Measurements from ENCODE around the gene C3orf18.

C3orf18 gene

DNA sequence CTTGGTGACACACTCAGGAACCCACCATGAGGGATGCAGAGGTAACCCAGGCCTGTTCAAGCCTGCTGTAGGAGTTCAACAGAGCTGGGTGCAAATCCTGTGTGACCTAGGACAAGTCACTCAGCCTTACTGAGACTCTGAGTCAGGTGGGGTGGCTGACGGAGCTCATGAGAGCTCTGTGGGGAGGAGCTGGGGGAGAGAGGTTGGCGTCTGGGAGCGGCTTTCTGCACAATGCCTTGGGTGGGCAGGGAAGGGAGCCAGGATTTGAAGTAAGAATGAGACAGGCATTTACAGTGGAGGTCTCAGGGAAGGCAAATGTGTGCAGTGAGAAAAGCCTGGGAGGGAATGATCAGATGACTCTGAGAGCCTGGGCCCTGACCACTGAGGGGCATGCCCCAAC lies 18.3 kb downstream of the C3orf18 start:
- FAIRE-seq, result no peak

DNA sequence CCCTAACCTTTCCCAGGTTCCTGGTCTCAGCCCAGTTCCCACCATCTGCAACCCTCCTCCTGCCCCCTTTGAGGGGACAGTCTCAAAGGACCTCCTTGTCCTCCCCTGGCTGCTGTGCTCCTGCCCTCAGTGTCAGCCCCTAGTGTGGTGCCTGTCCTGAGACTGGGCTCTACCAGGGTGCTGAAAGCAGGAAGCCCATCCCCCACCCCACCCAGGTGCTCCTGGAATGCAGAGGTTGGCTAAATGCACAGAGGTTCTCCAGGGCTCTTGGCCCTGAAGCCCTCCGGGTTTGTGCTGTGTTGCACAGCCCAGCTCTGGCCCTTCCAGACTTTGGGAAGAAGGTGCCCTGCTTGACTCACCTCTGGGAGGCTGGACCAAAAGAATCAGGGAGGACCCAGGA lies 21.8 kb downstream of the C3orf18 start:
- FAIRE-seq, result no peak

DNA sequence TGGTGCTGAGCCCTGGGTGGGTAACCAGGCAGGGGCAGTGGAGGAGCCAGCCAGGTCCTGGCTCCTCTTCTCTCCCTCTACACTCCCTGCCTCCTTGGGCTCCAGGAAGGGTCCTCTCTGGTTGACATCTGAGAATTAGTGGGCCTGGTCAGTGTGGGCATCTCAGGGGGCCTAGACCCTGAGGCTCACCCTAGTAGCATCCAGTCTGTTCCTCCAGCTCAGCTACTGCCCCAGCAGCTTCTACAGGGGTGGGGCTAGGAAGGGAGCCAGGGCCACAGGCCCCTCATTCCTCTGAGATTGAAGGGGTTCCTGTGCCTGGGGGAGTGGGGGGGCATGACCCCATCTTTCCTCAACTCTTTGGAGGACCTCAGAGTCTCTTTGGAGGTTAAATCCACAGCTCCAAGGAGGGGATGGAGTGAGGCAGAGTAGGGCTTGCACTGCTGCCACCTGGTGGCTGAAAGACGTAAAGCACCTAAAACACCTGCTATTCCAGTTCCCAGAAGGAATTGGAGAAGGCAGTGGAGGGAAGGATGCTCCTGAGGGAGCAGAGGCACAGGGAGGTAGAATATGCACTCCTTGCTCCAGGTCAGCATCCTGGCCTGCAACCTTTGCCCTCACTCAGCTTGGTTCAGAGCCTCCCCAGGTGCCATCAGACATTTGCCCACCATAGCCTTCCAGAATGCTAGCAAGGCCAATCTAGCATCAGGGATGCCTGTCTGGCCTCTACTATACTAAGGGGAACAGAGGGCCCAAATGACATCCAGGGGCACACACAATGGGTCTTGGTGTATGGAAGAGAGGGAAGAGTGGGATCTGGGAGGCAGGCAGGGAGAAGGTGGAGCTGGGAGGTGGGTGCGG lies 25.1 kb downstream of the C3orf18 start:
- no peak for FAIRE-seq

DNA sequence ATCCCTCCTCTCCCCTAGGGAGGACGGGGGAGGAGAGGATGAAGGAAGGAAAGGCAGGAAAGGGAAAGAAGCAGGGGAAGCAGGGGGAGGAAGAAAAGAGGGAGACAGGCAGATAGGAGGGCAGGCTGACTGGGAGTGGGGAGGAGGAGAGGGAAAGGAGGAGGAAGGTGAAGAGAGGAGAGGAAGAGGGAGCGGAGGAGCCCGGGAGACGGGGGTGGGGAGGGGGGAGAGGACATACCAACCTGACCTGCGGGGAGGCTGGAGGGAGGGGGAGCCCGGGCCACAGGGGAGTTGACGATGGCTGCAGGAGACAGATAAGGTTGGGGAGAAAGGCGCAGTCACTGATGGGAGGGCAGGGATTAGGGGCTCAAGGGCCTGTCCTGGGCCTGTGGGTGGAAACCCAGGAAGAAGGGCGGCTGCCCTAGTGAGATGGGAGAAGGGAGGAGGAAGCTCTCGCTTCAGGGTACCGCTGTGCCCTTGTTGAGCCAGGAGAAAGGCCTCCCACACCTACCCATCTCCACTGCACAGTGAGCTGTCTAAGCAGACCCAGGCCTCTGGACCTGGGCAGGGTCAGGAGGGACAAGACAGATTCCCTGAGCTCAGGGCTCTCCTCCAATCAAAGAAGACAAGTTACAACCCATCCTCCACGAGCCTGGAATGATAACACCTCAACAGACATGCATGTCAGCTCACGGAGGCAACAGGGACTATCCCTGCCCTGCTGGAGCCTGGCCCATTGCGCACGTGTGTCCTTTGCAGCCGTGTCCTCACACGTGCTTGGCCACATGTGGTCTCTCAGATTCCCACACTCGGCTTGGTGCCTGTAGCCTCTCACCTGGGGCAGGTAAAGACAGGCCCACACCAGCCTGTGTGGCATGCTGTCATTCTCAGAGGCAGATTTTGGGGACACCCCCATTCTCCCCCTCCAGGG lies 27.9 kb downstream of the C3orf18 start:
- FAIRE-seq, result no peak

DNA sequence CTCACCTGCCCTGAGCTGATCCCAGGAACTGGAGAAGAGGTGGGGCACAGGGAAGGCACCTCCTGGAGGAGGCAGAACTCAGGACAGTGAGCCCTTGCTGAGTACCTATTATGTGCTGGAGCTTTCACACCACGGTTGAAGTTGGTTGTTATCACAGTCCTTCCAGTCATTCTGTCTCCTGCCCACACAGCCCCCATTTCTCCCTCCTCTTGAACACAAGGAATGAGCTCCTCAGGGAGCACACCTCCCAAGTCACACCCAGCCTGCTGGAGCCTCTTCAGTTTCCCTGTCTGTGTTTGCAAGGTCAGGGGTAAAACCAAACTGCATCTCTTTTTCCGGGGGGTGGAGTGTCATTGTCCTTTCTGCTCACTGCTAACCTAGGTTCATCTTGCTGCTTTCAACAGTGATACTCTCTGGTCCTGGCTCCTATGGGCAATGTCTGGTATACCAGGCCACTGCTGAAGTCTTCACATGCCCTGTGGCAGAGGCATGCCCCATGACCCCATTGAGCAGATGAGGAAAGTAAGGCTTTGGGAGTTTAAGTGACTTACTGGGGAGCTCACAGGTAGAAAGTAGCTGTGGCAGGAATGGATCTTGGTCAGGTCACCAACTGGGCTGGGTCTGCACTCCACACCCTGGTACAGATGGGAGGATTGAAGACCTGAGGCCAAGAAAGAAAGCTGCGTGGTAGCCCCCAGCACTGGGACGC lies 30.0 kb downstream of the C3orf18 start:
- FAIRE-seq, result no peak

DNA sequence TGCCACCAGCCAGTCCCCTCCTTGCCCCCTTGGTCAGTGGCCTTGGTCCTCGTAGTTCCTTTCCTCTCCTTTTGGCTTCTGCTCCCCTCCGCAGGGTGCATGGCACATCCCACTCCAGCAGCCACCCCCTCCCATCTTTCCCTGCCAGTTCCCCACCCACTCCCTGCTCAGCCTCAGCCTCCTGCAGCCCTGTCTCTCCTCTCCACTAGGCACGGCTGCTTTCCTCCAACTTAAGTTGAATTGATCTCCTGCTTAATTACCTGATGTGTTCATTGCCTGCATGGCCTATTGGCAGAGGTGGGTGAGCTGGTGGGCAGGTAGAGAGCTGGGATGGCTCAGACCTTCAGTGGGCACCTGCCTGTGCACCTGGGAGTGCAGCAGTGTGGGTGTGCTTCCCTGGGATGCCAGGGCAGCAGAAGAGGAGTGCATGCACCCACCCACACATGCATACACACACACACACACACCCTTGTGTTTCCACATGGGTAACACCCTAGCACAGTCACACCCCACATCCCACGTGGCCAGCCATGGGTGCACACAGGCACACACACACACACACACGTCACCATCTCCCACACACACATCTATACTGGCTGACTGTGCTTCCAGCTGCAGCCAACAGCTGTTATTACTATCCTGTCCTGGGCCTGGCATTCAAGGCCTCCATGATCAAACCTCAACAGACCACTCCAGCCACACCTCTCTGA lies 30.9 kb downstream of the C3orf18 start:
- FAIRE-seq, result no peak

DNA sequence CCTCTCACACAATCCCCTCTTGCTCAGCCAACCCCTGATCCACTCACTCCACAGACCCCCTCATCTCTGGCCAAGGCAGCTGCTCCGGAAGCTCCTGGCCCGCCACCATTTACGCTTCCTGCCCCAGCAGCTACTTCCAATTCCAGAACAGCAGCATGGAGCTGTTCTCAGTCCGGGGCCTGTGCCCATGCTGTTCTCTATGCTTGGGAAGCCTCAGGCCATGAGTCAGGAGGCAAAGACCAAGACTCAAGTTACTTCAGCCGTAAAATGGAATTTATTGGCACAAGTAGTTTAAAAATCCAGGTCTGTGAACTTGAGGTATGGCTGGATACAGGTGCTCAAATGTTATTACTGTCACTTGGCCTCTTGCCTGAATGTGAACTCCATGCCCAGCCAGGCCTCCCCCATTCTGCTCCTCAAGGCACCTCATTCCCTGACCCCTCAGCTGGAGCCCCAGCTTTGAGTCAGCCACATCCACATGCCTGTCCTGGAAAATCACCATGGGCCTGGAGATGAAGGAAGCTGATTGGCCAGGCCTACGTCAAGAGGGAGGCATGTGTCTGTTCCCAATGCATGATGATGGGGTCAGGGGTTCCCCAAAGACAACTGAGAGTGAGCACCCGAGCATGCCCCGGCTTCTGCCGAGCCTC lies 32.7 kb downstream of the C3orf18 start:
- no peak for FAIRE-seq

DNA sequence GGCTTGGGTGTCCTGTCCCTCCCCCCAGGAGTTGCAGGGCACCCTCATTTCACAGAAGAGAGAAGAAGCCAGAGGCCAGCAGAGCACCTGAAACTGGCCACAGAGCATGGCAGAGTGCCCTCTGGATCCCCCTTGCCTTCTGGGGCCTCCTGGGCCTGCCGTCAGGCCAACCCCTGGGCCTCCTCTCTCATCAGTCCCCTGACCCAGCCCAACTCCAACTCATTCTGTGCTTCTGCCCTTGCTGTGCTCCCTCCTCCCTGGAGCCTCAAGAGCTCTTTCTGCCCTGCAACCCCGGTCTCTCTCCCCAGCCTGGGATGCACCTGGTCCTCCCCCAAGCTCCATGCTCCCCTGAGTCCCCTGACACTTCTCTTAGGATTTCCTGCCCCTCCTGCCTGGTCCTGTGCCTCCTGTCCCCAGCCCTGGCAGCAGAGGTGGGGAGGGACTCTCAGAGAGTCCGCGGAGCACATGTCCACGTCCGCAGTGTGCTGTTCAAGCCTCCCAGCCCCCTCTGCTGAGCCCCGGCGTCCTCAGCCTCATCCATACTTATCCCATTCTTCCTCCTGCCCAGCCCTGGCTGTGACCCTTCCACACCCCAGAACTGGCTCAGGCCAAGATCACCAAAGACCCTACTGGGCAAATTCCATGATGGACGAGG lies 33.6 kb downstream of the C3orf18 start:
- no peak for FAIRE-seq

DNA sequence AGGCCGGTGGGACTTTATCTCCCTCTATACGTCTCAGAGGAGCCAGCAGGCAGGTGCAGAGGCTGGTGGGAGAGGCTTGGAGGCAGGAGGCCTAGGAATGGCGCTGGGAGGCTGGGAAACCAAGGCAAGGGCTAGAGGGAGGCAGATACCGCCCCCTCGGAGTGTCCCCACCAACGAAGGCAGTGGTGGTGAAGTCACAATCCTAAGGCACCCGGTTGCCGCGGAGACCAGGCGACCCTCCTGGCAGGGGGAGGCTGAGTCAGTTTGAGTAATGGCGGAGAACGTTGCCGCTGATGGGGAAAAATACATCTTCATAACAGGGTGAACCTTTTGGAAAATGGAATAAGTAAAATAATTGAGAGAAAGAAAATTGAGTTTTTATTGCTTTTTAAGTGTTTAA lies 34.2 kb downstream of the C3orf18 start:
- FAIRE-seq, result no peak

DNA sequence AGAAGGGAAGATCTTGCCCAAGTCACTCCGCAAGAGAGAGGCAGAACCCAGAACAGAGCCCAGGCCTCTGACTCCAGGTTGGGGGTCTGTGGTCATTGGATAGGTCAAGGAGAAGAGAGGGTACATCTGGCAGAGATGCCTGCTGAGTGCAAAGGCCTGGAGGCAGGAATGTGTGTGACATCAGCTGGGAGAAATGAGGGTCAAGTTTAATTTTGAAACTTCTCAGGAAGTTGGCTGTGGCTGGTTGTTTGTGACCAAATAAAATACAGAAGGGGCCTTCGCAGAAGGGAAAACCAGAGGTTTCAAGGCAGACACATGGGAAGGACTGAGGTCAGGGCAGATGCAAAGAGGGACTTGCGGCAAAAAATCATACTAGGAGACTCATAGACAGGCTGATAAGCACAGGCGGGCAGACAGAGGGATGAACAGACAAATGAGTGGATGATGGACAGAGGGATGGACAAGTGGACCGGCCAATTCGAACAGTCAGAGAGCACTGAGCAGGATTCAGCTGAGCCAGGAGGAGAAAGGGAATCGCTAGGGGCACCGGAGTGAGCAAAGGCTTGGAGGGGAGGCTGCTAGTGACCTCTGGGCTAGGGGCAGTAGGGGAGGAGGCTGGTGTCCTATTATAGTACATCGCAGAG lies 35.4 kb downstream of the C3orf18 start:
- no peak for FAIRE-seq

DNA sequence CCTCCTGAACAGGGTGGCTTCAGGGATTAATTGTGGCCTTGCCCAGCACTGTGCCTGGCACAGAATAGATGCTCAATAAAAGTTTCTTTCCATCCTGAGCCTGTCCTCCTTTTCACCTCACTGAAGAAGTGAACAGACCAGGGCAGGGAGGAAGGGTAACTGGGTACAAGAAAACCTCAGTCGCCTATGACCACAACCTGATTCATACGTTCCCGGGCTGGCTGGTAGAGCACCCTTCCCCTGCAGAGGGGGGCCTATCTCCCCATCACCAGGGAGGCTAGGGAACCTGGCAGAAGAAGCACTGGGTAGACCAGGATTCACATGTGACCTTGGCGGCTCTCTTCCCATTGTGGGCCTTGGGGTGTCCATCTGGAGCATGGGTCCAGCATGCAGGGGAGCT lies 36.3 kb downstream of the C3orf18 start:
- no peak for FAIRE-seq

DNA sequence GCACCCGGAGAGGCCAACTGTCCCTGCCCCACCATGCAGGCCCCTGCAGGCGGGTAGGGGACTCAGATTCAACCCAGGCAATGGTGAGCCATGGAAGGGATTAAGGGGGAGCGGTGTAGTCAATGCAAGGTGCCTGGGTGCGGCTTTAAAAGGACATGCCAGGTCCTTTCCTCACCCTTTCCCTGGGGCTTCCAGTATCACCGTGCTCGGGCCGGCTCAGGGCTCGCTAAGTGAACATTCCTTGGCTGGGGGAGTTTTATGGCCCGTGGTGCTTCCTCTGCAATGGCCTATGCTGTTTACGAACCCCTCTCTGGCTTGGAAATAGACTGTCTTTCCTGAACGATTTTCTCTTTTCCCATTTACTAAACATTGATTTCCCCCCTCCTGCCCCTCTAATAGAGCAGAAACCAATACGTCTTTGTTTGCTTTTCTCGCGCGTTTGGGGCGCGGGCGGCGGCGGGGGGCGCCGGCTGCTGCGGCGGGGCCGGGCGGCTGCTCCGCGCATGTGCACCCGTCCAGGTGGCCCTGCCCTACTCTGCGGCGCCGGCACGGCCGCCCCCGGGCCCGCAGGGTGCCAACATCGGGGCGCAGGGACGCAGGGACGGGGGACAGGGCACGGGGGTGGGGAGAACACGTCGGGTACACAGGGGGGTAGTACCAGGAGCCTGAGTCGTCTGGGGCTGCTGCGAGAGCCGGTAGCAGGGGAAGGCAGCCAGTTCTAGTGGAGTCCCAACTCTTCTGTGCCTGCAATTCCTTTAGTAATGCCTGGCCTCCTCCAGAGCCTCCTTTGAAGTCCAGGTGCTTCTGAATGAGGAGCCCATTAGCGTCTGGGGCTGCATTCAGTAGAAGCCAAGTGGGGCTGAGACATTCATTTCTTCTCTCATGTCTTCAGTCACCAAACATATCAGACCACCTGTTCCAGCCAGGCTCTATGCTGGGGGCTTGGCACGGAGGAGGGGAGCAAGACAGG lies 37.3 kb downstream of the C3orf18 start:
- no peak for FAIRE-seq

DNA sequence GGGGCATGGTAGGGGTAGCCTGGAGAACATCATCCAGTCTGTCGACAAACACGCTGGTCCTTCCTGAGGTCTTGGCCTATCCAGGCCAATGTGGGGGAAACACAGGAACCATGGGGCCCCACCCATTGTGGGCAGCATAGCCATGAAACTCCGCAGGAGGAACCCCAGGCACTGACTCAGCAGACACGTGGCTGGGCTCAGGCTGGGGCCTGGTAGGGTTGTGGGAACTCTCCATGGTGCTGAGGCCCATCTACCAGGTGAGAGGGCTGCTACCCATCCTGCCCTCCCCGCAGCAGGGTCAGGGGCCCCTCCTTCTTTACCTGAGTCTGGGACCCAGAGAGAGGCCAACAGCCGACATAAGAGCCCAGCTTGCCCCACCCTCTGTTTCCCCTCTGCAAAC lies 41.6 kb downstream of the C3orf18 start:
- no peak for FAIRE-seq

DNA sequence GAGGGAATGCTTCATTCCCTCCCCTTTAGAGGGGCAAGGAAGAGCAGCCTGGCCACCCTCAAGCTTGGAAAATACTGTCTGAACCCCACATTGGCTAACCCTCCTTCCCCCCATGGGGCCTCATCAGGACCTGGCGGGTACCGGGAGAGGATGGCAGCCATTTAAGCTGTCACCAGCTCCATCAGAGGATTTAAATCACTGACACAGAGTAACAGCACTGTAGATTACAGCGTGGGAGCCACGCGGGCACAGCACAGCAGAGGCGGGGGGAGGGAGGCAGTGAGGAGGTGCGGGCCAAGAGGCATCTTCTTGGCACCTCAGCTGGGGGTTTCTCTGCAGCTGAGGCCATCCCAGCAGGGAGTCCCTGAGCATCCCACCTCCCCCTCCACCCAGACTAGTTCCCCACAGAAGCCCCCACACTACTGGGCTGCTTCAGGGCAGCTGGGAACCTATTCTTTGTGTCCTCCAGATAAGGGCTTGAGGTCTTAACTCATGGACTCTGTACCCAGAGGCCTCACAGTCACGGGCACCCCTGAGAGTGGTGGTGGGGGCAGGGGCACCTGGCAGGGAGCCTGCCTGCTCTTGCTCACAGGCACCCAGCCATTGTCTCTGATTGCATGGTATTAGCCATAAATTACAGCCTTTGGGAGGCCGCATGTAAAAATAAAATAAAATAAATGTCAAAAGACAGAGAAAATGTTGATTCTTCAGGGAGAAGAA lies 42.2 kb downstream of the C3orf18 start:
- no peak for FAIRE-seq

DNA sequence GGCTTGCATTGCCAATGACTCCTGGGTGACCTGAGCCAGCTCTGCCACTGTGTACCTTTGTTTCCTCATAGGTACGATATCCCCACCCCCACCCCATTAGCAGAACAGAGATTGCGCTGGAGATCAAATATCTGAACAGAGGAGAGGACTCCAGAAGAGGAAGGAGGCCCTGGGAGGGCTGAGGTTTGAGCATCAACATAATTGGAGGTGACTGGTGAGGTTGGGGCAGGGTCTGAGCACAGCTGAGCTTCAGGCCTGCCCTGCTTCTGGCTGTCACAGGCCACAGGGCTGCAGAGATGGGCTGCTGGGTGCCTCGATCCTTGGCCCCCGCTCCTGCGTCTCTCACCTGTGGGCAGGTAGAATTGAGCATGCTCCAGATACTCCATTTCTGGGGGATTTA lies 42.8 kb downstream of the C3orf18 start:
- no peak for FAIRE-seq

DNA sequence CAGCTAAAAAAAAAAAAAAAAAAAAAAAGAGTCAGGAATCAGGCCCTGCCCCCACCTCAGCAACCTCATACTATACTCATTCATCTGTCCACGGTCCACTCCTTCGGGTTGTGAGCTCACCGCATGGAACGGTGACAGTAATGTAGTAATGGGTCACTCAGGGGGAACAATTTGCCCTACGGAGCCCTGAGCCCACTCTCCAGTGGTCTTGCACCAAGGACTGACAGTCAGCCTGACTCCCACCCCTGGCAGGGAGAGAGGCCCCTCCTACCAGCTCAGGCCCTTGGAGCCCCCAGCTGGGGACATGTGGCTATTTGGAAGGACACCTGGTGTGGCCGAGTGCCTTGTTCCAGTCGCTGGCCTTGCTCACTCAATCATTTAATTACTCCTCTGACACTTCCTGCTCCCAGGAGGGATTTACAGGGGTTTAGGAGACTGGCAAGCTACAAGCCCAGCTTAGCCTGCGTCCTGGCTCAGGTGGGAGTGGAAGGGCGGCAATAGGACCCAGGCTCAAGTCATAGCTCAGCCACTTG lies 44.2 kb downstream of the C3orf18 start:
- no peak for FAIRE-seq

DNA sequence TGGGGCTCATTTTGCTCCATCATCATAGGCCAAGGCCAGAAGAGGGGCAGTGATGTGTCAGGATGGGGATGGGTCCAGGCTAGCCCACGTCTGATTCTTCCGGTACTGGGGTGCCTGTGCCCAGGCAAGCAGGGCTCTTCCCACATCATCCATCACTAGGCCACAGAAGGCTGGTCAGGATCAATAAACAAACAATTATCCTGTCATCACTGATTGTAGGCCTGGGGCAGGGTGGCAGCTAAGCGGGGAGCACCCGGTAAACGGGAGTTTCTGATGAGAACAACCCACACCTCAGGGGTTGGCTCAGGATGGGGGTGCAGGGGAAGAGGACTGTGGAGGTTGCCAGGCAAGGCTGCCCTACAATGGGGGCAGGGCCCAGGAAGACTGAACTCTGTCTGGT lies 46.0 kb downstream of the C3orf18 start:
- no peak for FAIRE-seq

DNA sequence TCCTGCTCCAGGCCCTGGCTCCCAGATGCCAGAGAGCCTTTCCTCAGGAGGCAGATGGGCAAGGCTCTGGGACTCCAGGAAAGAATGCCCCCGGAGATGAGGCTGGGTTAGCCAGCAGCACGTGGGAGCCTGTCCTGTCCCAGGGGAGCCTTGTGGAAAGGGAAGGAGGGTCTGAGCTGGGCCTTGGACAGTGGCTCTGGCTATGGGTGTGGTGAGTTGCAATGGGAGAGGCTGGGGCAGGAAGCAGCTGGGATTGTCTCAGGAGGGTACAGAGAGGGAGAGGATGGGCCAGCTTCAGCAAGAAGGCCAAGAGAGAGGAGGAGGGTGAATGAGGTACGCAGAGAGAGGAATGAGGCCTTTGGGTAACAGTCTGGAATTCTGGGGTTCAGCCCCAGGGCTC lies 46.7 kb downstream of the C3orf18 start:
- FAIRE-seq, result no peak
